Measurements from ENCODE around the gene DIP2A.

Gene DIP2A

GRCh38 chr21:46585191-46585953 lies 126.7 kb downstream of the DIP2A start:
- DNase-seq (ENCODE audit: low read depth in 1 of 2, low spot score in 1 of 2): no peak

GRCh38 chr21:46594276-46594675 lies 135.6 kb downstream of the DIP2A start:
- DNase-seq (ENCODE audit: low read depth in 1 of 2, low spot score in 1 of 2): no peak

- no peak for DNase-seq (ENCODE audit: low read depth in 1 of 2, low spot score in 1 of 2)
Measured at GRCh38 chr21:46596201-46596600, 137.5 kb downstream of the DIP2A start.

GRCh38 chr21:46597031-46597430 lies 138.3 kb downstream of the DIP2A start:
- DNase-seq (ENCODE audit: low read depth in 1 of 2, low spot score in 1 of 2): no peak

- DNase-seq (ENCODE audit: low read depth in 1 of 2, low spot score in 1 of 2): no peak
Measured at GRCh38 chr21:46597896-46598343, 139.2 kb downstream of the DIP2A start.

- DNase-seq (ENCODE audit: low read depth in 1 of 2, low spot score in 1 of 2): no peak
Measured at GRCh38 chr21:46598581-46599572, 140.2 kb downstream of the DIP2A start.

- no peak for DNase-seq (ENCODE audit: low read depth in 1 of 2, low spot score in 1 of 2)
Measured at GRCh38 chr21:46600305-46600704, 141.6 kb downstream of the DIP2A start.

GRCh38 chr21:46600978-46601377 lies 142.3 kb downstream of the DIP2A start:
- DNase-seq (ENCODE audit: low read depth in 1 of 2, low spot score in 1 of 2): no peak

GRCh38 chr21:46603228-46603627 lies 144.5 kb downstream of the DIP2A start:
- DNase-seq (ENCODE audit: low read depth in 1 of 2, low spot score in 1 of 2): no peak

- no peak for DNase-seq (ENCODE audit: low read depth in 1 of 2, low spot score in 1 of 2)
Measured at GRCh38 chr21:46604329-46604974, 145.8 kb downstream of the DIP2A start.

GRCh38 chr21:46604975-46605766 lies 146.5 kb downstream of the DIP2A start, which contains the start of gene S100B:
S100B (minus strand) TSS chr21:46605082; CDS start chr21:46602415, 2,667 bp downstream.
- no peak for DNase-seq (ENCODE audit: low read depth in 1 of 2, low spot score in 1 of 2)

- no peak for DNase-seq (ENCODE audit: low read depth in 1 of 2, low spot score in 1 of 2)
Measured at GRCh38 chr21:46605767-46606426, 147.2 kb downstream of the DIP2A start.

GRCh38 chr21:46606427-46606813 lies 147.7 kb downstream of the DIP2A start:
- DNase-seq (ENCODE audit: low read depth in 1 of 2, low spot score in 1 of 2): no peak

GRCh38 chr21:46607636-46608035 lies 148.9 kb downstream of the DIP2A start:
- no peak for DNase-seq (ENCODE audit: low read depth in 1 of 2, low spot score in 1 of 2)

- no peak for DNase-seq (ENCODE audit: low read depth in 1 of 2, low spot score in 1 of 2)
Measured at GRCh38 chr21:46608672-46609111, 150.0 kb downstream of the DIP2A start.

- DNase-seq (ENCODE audit: low read depth in 1 of 2, low spot score in 1 of 2): no peak
Measured at GRCh38 chr21:46610018-46610701, 151.5 kb downstream of the DIP2A start.

- no peak for DNase-seq (ENCODE audit: low read depth in 1 of 2, low spot score in 1 of 2)
Measured at GRCh38 chr21:46613391-46613790, 154.7 kb downstream of the DIP2A start.

- DNase-seq (ENCODE audit: low read depth in 1 of 2, low spot score in 1 of 2): no peak
Measured at GRCh38 chr21:46616050-46616449, 157.4 kb downstream of the DIP2A start.

- DNase-seq (ENCODE audit: low read depth in 1 of 2, low spot score in 1 of 2): no peak
Measured at GRCh38 chr21:46616656-46617055, 158.0 kb downstream of the DIP2A start.
